ENCODE results near the gene CRTC2.

Gene CRTC2

GRCh38 chr1:153973071-153973470, 14.7 kb upstream of the CRTC2 start:
- DNase-seq (ENCODE audit: low spot score) = no peak

- DNase-seq (ENCODE audit: low spot score) = no peak
Observed at GRCh38 chr1:153970346-153970745, 11.9 kb upstream of the CRTC2 start.

GRCh38 chr1:153968972-153969371, 10.6 kb upstream of the CRTC2 start:
- DNase-seq (ENCODE audit: low spot score) = no peak

GRCh38 chr1:153968408-153968807, 10.0 kb upstream of the CRTC2 start:
- DNase-seq (ENCODE audit: low spot score) = no peak

GRCh38 chr1:153968000-153968363, 9.6 kb upstream of the CRTC2 start:
- no peak for DNase-seq (ENCODE audit: low spot score)

GRCh38 chr1:153967107-153967999, 8.9 kb upstream of the CRTC2 start, which contains the start of gene CREB3L4:
Gene CREB3L4 (plus strand): TSS chr1:153967902. CDS start chr1:153968526, 624 bp downstream.
- DNase-seq (ENCODE audit: low spot score) = peak; percentile 91

GRCh38 chr1:153963850-153964331, 5.5 kb upstream of the CRTC2 start:
- no peak for DNase-seq (ENCODE audit: low spot score)

GRCh38 chr1:153963030-153963849, 4.8 kb upstream of the CRTC2 start, which contains the start of gene SLC39A1:
Gene SLC39A1 (minus strand): TSS chr1:153963537. CDS start chr1:153962715, 822 bp downstream.
- DNase-seq (ENCODE audit: low spot score) = peak; percentile 94

- DNase-seq (ENCODE audit: low spot score) = peak; percentile 52
Observed at GRCh38 chr1:153962088-153963029, 3.9 kb upstream of the CRTC2 start.

- DNase-seq (ENCODE audit: low spot score) = no peak
Observed at GRCh38 chr1:153961421-153961820, 3.0 kb upstream of the CRTC2 start.

- DNase-seq (ENCODE audit: low spot score) = no peak
Observed at GRCh38 chr1:153960206-153960605, 1.8 kb upstream of the CRTC2 start.

- no peak for DNase-seq (ENCODE audit: low spot score)
Observed at GRCh38 chr1:153959454-153959853, 1.0 kb upstream of the CRTC2 start.

GRCh38 chr1:153958961-153959260, 499 bp upstream of the CRTC2 start:
- no peak for DNase-seq (ENCODE audit: low spot score)

GRCh38 chr1:153957744-153958110, 685 bp downstream of the CRTC2 start:
- DNase-seq (ENCODE audit: low spot score) = no peak

- no peak for DNase-seq (ENCODE audit: low spot score)
Observed at GRCh38 chr1:153956997-153957715, 1.3 kb downstream of the CRTC2 start.

- DNase-seq (ENCODE audit: low spot score) = no peak
Observed at GRCh38 chr1:153954826-153955225, 3.6 kb downstream of the CRTC2 start.

- no peak for DNase-seq (ENCODE audit: low spot score)
Observed at GRCh38 chr1:153953859-153954365, 4.5 kb downstream of the CRTC2 start.

- no peak for DNase-seq (ENCODE audit: low spot score)
Observed at GRCh38 chr1:153951801-153952200, 6.6 kb downstream of the CRTC2 start.

- DNase-seq (ENCODE audit: low spot score) = no peak
Observed at GRCh38 chr1:153951183-153951582, 7.2 kb downstream of the CRTC2 start.

- peak; percentile 97 for DNase-seq (ENCODE audit: low spot score)
Observed at GRCh38 chr1:153946622-153947241, 11.7 kb downstream of the CRTC2 start, which contains the start of gene DENND4B. Gene DENND4B (minus strand): TSS chr1:153946718. CDS start chr1:153944374, 2,344 bp downstream.

Measured in AG08396 (cell line).